ENCODE measurements around the gene SCN8A. TPM values are rescaled to one million over a fixed set of nuclear protein-coding genes. Genes with fewer than 3 reads are reported as not detected.

The SCN8A gene
- total RNA-seq, 2 experiments from 2014 or later, result 0.86 to 0.93 TPM

DNA sequence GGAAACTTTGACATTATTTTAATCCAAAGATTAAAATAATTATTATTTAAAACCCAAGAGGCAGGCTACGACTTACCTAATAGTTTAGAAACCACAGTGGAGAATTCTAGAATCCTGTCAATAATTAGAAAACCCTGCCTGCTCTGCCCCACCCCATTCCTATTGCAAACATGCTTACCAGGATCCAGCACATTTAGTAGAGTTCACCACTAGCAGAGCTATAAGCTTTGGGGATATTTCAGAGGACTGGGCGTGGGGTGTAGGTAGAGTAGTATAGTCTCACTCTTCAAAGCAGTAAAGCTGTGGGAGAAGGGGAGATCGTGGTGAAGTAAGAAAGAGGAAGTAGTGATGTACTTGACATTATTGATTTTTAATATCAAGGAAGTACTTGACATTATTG is 157.2 kb downstream of the SCN8A start:
- no peaks in the 10 kb centered on the region for H3K9me3 Mint-ChIP-seq
- H3K4me3 Mint-ChIP-seq, result no peak overlapping the region
- H3K27me3 Mint-ChIP-seq, result no peaks in the 10 kb centered on the region
- no peaks in the 10 kb centered on the region for H3K36me3 Mint-ChIP-seq
- no peak overlapping the region for H3K27ac Mint-ChIP-seq
- DNase-seq, result no peak
- no peaks in the 10 kb centered on the region for H3K4me1 Mint-ChIP-seq

GRCh38 chr12:51749206-51749985 is 158.4 kb downstream of the SCN8A start:
- Mint-ChIP-seq H3K27me3 (no peaks in the 10 kb centered on the region), H3K4me3 (no peak overlapping the region), H3K4me1 (no peaks in the 10 kb centered on the region), H3K36me3 (no peaks in the 10 kb centered on the region), H3K9me3 (no peaks in the 10 kb centered on the region), H3K27ac (no peak overlapping the region)
- no peak for DNase-seq

GRCh38 chr12:51749986-51750317 is 158.9 kb downstream of the SCN8A start:
- H3K9me3 Mint-ChIP-seq, result no peaks in the 10 kb centered on the region
- no peaks in the 10 kb centered on the region for H3K4me1 Mint-ChIP-seq
- no peak for DNase-seq
- no peaks in the 10 kb centered on the region for H3K36me3 Mint-ChIP-seq
- no peak overlapping the region for H3K27ac Mint-ChIP-seq
- H3K4me3 Mint-ChIP-seq, result no peak overlapping the region
- H3K27me3 Mint-ChIP-seq, result no peaks in the 10 kb centered on the region

DNA sequence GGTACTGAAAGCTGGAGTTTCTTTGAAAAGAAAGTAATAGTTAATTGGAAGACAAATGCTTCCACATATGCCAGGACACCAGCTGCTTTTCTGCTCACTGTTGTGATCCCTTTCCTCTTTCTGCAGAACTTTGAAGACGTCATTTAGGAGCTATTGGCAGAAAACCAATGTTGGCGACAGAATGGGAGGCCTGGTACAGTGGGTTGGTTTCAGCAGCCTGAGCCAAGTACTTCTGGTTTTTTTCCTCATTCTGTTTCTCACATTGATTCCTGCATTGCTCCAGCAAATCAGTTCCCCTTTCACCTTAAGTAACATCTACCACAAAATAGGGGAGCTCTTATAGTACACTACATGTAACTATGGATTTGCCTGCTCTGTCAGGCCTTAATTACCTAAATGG is 160.6 kb downstream of the SCN8A start:
- Mint-ChIP-seq H3K27ac (no peak overlapping the region), H3K9me3 (no peaks in the 10 kb centered on the region)

DNA sequence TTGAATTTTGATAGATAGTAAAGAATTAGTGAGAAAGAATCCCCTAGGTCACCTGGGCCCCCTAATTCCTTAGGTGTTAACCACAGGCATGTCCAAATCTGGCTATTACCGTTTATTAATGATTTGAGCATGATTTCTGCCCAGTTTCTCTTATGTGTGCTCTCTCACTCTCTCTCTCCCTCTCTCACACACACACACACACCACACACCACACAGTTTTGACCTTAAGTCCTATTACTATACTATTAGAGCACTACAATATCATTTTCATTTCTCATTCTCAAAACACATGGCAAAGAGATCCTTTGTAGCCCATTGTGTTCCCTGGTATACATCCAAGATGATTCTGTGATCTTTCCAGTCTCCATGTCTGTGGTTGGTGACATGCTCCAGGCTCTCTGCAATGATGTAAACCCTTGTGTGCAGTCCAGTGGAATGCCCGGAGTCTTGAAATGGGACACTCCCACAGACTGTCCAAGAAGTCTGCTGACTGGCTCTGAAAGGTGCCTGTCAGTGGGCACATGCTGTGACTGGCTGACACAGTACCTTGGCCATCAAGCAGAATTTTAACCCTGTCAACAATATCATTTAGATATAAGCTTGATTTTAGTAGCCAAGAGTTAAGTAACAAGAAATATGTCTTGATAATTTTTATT is 161.3 kb downstream of the SCN8A start:
- no peak overlapping the region for H3K27ac Mint-ChIP-seq
- no peak overlapping the region for H3K4me3 Mint-ChIP-seq
- no peaks in the 10 kb centered on the region for H3K4me1 Mint-ChIP-seq
- no peaks in the 10 kb centered on the region for H3K36me3 Mint-ChIP-seq
- no peaks in the 10 kb centered on the region for H3K9me3 Mint-ChIP-seq
- DNase-seq, result no peak
- H3K27me3 Mint-ChIP-seq, result no peaks in the 10 kb centered on the region

More for the DNA sequence above, 160.6 kb downstream of the SCN8A start:
- no peaks in the 10 kb centered on the region for H3K27me3 Mint-ChIP-seq
- no peaks in the 10 kb centered on the region for H3K36me3 Mint-ChIP-seq
- no peak overlapping the region for H3K4me3 Mint-ChIP-seq
- no peaks in the 10 kb centered on the region for H3K4me1 Mint-ChIP-seq
- DNase-seq, result no peak

- no peak overlapping the region for H3K27ac Mint-ChIP-seq
- H3K36me3 Mint-ChIP-seq, result no peaks in the 10 kb centered on the region
- H3K27me3 Mint-ChIP-seq, result no peaks in the 10 kb centered on the region
- H3K4me3 Mint-ChIP-seq, result no peak overlapping the region
- H3K4me1 Mint-ChIP-seq, result no peaks in the 10 kb centered on the region
- no peak for DNase-seq
- no peaks in the 10 kb centered on the region for H3K9me3 Mint-ChIP-seq
Observed at GRCh38 chr12:51753980-51754675, 163.1 kb downstream of the SCN8A start.

GRCh38 chr12:51755251-51755650 is 164.2 kb downstream of the SCN8A start:
- H3K4me1 Mint-ChIP-seq, result no peaks in the 10 kb centered on the region
- no peaks in the 10 kb centered on the region for H3K36me3 Mint-ChIP-seq
- H3K9me3 Mint-ChIP-seq, result no peaks in the 10 kb centered on the region
- DNase-seq, result no peak
- H3K4me3 Mint-ChIP-seq, result no peak overlapping the region
- no peak overlapping the region for H3K27ac Mint-ChIP-seq
- no peaks in the 10 kb centered on the region for H3K27me3 Mint-ChIP-seq

DNA sequence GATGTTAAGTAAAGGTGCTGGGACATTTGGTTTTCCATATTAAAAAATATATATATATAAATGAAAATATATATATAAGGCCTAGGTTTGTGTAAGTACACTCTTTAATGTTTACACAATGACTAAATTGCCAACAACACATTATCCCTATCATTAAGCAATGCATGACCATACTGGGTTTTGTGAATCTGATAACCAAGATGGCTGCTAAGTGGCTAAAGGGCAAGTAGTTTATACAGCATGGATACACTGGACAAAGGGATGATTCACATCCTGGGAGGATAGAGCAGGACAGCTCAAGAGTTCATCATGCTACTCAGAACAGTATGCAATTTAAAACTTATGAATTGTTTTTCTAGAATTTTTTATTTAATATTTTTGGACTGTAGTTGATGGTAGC is 168.1 kb downstream of the SCN8A start:
- no peak overlapping the region for H3K4me3 Mint-ChIP-seq
- no peaks in the 10 kb centered on the region for H3K9me3 Mint-ChIP-seq
- H3K27me3 Mint-ChIP-seq, result no peaks in the 10 kb centered on the region
- H3K36me3 Mint-ChIP-seq, result no peaks in the 10 kb centered on the region
- H3K27ac Mint-ChIP-seq, result no peak overlapping the region
- DNase-seq, result no peak
- no peaks in the 10 kb centered on the region for H3K4me1 Mint-ChIP-seq

DNA sequence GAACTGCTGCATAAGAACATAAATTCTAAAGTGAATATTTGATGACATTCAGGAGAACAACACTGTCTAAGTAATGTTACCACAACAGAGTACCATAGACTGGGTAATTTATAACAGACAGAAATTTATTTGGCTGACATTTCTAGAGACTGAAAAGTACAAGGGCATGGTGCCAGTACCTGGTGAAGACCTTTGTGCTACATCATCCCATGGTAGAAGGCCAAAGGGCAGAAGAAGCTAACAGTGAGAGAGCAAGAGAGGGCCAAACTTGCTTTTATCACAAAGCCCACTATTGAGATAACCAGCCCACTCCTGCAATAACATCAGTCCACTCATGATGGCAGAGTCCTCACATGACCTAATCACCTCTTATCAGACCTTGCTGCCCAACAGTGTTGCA is 168.7 kb downstream of the SCN8A start:
- Mint-ChIP-seq H3K4me3 (no peak overlapping the region), H3K27me3 (no peaks in the 10 kb centered on the region), H3K27ac (no peak overlapping the region), H3K4me1 (no peaks in the 10 kb centered on the region), H3K9me3 (no peaks in the 10 kb centered on the region), H3K36me3 (no peaks in the 10 kb centered on the region)
- DNase-seq, result no peak

GRCh38 chr12:51760231-51760630 is 169.2 kb downstream of the SCN8A start:
- no peaks in the 10 kb centered on the region for H3K9me3 Mint-ChIP-seq
- H3K4me3 Mint-ChIP-seq, result no peak overlapping the region
- H3K27ac Mint-ChIP-seq, result no peak overlapping the region
- no peaks in the 10 kb centered on the region for H3K4me1 Mint-ChIP-seq
- no peak for DNase-seq
- H3K27me3 Mint-ChIP-seq, result no peaks in the 10 kb centered on the region
- no peaks in the 10 kb centered on the region for H3K36me3 Mint-ChIP-seq

DNA sequence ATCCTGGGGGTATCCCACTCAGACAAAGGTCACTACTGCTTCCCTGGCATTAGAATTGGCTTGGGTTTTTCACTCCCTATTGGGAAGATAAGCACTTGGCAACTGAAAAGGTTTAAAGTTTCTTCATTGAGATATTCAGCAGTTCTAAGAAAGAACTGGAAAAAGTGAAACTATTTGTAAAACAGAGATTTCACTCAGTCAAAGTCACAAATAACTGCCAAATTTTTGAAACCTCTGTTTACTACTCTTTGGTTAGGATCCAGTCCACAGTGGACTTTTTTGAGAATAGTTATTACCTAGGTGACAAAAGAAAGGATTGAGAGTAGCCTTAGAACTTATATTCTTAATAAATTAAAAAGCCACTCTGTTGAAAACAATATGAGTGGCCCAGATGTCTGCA is 172.7 kb downstream of the SCN8A start:
- no peaks in the 10 kb centered on the region for H3K9me3 Mint-ChIP-seq
- H3K27ac Mint-ChIP-seq, result no peak overlapping the region
- no peak for DNase-seq
- H3K4me3 Mint-ChIP-seq, result no peak overlapping the region
- H3K36me3 Mint-ChIP-seq, result no peaks in the 10 kb centered on the region
- H3K27me3 Mint-ChIP-seq, result no peaks in the 10 kb centered on the region
- peaks cover 7% of the 10 kb centered on the region for H3K4me1 Mint-ChIP-seq

DNA sequence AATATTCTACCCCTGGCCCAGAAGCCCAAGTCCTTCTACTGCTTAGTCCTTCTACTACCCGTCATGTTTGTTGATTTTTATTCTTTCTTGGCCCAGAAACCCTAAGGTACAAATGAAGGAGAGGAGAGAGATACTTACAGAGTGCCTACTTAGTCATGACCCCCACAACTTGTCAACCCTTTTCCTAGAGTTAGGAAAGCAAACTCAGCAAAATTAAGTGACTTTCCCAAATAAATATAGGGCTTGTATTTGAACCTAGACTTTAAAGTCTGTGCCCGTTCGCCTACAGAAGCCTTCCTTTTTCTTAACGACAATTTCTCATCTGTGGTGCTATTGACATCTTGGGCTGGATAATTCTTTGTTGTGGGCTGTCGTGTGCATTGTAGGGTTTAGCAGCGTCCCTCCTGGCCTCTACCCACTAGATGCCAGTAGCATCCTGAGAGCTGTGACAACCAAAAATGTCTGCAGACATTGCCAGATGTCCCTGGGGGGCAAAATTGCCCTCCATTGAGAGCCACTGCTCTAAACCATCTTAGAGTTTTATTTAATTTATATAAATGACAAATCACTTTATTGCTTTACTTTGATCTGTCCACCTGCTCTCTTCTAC is 175.1 kb downstream of the SCN8A start:
- H3K4me1 Mint-ChIP-seq, result peaks cover 7% of the 10 kb centered on the region
- no peaks in the 10 kb centered on the region for H3K36me3 Mint-ChIP-seq
- no peak overlapping the region for H3K4me3 Mint-ChIP-seq
- H3K27ac Mint-ChIP-seq, result no peak overlapping the region
- no peaks in the 10 kb centered on the region for H3K27me3 Mint-ChIP-seq
- no peaks in the 10 kb centered on the region for H3K9me3 Mint-ChIP-seq
- DNase-seq, result no peak

GRCh38 chr12:51771008-51771407 is 180.0 kb downstream of the SCN8A start:
- no peaks in the 10 kb centered on the region for H3K27me3 Mint-ChIP-seq
- no peak for DNase-seq
- H3K4me3 Mint-ChIP-seq, result no peak overlapping the region
- no peaks in the 10 kb centered on the region for H3K9me3 Mint-ChIP-seq
- peaks cover 8% of the 10 kb centered on the region for H3K4me1 Mint-ChIP-seq
- no peak overlapping the region for H3K27ac Mint-ChIP-seq
- H3K36me3 Mint-ChIP-seq, result no peaks in the 10 kb centered on the region

DNA sequence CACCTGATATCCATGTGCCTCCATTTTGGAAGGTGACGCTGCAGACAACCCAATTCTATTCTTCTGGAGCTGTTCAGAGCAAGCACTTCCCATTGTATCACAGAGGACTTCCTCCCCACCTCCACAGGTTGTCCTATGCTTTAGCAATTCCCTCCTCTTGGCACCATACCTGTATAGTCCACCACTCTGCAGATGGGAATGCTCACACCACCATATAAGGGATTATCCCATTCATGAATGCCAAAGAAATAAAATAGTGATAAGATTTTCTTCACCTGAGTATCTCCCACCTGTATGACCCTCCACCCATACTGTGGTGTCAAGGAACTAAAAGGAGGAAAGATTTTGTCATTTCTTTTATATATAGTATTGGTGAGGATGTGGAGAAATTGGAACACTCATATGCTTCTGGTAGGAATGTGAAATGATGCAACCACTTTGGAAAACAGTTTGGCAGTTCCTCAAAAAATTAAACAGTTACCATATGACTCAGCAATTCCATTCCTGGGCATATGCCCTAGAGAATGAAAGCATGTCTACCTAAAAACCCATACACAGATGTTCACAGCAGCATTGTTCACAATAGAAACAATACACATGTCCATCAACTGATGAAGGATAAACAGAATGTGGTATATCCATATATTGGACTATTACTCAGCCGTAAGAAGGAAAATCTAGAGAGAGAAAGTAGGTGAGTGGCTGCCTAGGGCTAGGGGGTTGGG is 182.3 kb downstream of the SCN8A start:
- H3K27ac Mint-ChIP-seq, result no peak overlapping the region
- no peaks in the 10 kb centered on the region for H3K36me3 Mint-ChIP-seq

GRCh38 chr12:51774933-51775332 is 183.9 kb downstream of the SCN8A start:
- H3K4me3 Mint-ChIP-seq, result no peak overlapping the region

More for the DNA sequence above, 182.3 kb downstream of the SCN8A start:
- H3K9me3 Mint-ChIP-seq, result no peaks in the 10 kb centered on the region
- H3K4me1 Mint-ChIP-seq, result peaks cover 3% of the 10 kb centered on the region
- H3K4me3 Mint-ChIP-seq, result no peak overlapping the region
- DNase-seq, result no peak
- no peaks in the 10 kb centered on the region for H3K27me3 Mint-ChIP-seq

More at GRCh38 chr12:51774933-51775332, 183.9 kb downstream of the SCN8A start:
- H3K36me3 Mint-ChIP-seq, result no peaks in the 10 kb centered on the region
- H3K27ac Mint-ChIP-seq, result no peak overlapping the region
- H3K27me3 Mint-ChIP-seq, result no peaks in the 10 kb centered on the region
- DNase-seq, result no peak
- H3K9me3 Mint-ChIP-seq, result no peaks in the 10 kb centered on the region
- peaks cover 11% of the 10 kb centered on the region for H3K4me1 Mint-ChIP-seq

Measured in activated naive CD8-positive, alpha-beta T cell treated with anti-CD3 and anti-CD28 coated beads for 36 hours (primary cell).